Measurements from ENCODE around the gene NKX2-8.
"Not testable (repeated sequence)": the region's sequence is repeated elsewhere in the genome, so short reads cannot be mapped to it uniquely, and the experiment has no call there.

The NKX2-8 gene

GRCh38 chr14:36580141-36580855 is 2.1 kb downstream of the NKX2-8 start:
- no peak for DNase-seq

- peak in 1 of 56 donors; percentile 8 for DNase-seq
Observed at GRCh38 chr14:36579573-36580140, 2.8 kb downstream of the NKX2-8 start.

GRCh38 chr14:36579001-36579555 is 3.3 kb downstream of the NKX2-8 start:
- DNase-seq: peak in 1 of 56 donors; percentile 41

- DNase-seq: no peak
Observed at GRCh38 chr14:36570065-36570464, 12.3 kb downstream of the NKX2-8 start.

- DNase-seq: peak in 11 of 56 donors; percentile 4 to 67 (median 25)
Observed at GRCh38 chr14:36556811-36557433, 25.5 kb downstream of the NKX2-8 start.

- DNase-seq: no peak
Observed at GRCh38 chr14:36555998-36556743, 26.2 kb downstream of the NKX2-8 start.

- DNase-seq: peak in 1 of 56 donors; percentile 9
Observed at GRCh38 chr14:36553656-36554260, 28.7 kb downstream of the NKX2-8 start.

GRCh38 chr14:36550899-36551298 is 31.5 kb downstream of the NKX2-8 start:
- no peak for DNase-seq

GRCh38 chr14:36544280-36544679 is 38.1 kb downstream of the NKX2-8 start:
- not testable (repeated sequence) for DNase-seq

GRCh38 chr14:36538051-36538450 is 44.4 kb downstream of the NKX2-8 start:
- DNase-seq: no peak
